Hepatic stellate cell (primary cell): ENCODE measurements around the gene HBZ.
A peak's percentile ranks its signal among the peaks of the same experiment; 100 is the strongest.
"Not testable (repeated sequence)": the region's sequence is repeated elsewhere in the genome, so short reads cannot be mapped to it uniquely, and the experiment has no call there.

ENCODE experiments used
- DNase-seq: peaks from one replicate; pipeline ENCODE4 v3.0.0; 2011; ENCODE audit warnings: low spot score

The HBZ gene

DNA sequence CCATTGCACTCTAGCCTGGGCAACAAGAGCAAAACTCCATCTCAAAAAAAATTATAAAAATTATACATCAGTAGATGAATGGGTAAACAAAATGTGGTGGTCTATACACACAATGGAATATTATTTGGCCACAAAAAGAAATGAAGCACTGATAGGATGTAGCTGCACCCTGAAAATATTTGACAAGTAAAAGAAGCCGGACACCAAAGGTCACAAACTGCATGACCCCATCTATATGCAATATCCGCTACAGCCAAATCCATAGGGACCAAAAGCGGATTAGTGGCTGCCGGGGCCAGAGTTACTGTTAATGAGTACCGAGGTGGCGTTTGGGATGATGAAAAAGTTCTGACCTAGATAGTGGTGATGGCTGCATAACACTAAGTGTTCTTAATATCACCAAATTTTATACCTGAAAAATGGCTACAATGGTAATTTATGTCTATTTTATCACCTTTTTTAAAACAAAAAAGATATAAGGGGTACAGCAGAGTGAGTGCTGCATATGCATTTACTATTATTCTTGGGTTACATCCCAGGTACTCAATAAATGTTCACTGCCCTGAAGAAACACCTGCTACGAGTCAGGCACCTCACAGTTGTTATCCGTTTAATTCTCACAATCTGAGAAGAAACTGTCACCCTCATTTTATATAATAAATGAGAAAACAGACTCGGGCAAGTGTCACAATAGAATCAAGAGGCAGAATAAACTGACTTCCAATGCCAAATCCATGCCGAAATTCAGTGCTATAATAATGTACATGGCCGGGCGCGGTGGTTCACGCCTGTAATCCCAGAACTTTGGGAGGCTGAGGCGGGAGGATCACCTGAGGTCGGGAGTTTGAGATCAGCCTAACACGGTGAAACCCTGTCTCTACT lies 27.0 kb downstream of the HBZ start:
- DNase-seq, result no peak

DNA sequence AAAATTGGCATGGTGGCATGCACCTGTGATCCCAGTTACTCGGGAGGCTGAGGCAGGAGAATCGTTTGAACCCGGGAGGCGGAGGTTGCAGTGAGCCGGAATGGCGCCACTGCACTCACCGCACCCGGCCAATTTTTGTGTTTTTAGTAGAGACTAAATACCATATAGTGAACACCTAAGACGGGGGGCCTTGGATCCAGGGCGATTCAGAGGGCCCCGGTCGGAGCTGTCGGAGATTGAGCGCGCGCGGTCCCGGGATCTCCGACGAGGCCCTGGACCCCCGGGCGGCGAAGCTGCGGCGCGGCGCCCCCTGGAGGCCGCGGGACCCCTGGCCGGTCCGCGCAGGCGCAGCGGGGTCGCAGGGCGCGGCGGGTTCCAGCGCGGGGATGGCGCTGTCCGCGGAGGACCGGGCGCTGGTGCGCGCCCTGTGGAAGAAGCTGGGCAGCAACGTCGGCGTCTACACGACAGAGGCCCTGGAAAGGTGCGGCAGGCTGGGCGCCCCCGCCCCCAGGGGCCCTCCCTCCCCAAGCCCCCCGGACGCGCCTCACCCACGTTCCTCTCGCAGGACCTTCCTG lies 27.7 kb downstream of the HBZ start, which contains the start of gene HBQ1:
TSS of gene HBQ1 (plus strand) at position 359 of the 575 bp plus-strand sequence. CDS start at position 387, 28 bp downstream.
- DNase-seq, result peak; percentile 72

DNA sequence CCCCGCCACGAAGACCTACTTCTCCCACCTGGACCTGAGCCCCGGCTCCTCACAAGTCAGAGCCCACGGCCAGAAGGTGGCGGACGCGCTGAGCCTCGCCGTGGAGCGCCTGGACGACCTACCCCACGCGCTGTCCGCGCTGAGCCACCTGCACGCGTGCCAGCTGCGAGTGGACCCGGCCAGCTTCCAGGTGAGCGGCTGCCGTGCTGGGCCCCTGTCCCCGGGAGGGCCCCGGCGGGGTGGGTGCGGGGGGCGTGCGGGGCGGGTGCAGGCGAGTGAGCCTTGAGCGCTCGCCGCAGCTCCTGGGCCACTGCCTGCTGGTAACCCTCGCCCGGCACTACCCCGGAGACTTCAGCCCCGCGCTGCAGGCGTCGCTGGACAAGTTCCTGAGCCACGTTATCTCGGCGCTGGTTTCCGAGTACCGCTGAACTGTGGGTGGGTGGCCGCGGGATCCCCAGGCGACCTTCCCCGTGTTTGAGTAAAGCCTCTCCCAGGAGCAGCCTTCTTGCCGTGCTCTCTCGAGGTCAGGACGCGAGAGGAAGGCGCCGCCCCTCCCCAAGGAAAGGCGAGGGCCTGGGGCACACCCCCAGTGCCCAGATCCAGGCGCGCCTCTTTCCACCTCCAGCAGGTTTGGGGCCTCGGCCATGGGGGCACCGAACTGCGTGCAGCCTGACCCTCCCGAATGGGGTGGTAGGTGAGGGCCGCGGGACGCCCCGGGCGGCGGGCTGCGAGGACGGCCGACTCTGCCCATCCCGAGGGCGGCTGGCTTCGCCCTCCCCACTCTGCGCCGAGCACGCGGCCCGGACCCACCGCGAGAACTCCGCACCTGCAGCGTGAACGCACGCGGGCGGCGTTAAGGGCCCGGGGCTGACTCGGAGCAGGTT lies 28.5 kb downstream of the HBZ start:
- DNase-seq, result peak; percentile 92

DNA sequence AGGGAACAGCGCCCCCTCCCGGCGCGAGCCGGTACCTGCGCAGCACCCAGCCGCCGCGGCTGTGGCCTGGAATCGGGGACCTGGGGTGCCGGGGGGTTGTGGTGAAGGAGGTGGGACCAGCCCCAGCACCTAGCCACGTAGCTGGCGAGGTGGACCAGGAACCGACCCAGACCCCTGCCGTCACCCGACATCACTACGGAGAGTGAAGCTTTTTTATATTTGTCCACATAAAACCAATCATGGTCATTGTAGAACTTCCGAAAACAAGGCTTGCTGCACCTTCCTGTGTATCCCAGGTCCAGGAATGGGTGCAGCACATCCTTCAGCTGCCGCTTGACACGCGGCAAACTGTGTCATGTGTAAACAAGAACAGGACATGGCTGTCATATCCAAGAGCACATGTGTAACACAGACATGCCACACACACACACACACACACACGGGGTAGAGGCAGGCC lies 29.1 kb downstream of the HBZ start:
- DNase-seq, result no peak

DNA sequence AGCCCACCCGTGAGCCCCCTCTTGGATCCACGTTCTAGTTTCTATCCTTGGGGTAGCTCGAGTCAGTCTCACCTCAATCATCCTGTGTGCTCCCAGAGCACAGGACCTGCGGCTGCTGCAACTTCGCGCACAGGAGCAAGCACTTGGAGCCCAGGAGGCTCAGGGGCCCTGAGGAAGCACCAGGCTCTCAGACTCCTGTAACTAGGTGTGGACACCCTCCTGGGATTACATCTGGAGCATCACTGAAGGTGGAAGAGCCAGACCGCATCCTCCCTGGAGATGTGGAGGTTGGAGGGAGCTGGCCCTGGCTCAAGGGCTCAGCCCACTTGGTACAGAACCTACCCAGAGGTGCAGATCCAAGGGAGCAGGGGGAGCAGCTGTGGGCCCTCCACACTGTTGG lies 30.6 kb downstream of the HBZ start:
- DNase-seq, result no peak

DNA sequence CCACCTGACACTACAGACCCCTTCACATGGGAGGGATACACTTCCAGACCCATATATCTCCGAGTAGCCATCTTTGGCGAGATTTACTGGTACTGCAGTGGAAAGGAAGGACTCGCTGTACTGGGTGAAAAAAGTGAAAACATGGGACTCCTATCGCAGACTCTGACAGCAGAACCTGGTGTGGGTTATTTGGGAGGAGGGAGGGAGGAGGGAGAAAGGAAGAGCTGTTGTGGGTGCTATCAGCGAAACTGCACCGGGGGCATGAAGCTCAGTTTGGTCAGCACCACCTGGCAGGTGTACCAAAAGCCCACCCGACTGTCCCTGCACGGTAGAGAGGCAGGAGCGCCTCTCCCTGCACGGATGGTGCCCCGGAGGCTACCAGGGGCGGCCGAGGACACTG lies 32.8 kb downstream of the HBZ start:
- no peak for DNase-seq

DNA sequence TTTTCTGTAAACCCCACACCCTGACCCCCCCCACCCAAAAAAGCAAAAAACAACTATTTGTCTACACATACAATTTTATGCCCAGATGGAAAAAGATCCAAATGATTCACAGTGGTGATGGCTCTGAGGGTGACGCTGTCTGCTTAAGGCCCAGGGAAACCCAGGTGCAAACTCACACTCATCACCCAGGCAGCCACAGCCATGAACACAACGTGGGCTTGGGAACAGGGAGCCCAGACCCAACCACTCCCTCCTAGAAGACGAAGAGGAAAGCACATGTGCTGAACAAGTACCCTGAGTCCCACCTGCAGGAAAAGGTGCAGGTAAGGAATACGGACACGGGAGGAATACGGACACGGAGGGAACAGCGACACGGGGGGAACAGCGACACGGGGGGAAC lies 33.2 kb downstream of the HBZ start:
- DNase-seq, result no peak

DNA sequence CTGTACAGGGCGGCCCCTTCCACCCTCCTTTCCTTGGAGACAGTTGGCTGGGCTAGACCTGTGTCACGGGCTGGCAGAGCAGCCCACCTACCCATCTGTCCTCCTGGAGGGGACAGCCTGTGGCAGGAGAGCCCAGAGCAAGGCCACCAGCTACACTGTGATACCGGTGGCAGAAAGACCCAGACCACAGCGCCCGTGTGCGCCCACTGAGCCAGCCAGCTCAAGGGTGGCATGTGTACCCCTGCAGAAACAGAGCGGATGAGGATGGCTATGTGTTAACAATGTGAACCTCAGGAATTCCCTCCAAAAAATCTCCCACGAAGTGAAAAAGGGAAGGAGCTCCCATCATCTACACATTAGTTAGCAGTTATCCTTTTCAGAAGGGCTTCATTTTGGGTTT lies 34.9 kb downstream of the HBZ start:
- DNase-seq, result no peak

DNA sequence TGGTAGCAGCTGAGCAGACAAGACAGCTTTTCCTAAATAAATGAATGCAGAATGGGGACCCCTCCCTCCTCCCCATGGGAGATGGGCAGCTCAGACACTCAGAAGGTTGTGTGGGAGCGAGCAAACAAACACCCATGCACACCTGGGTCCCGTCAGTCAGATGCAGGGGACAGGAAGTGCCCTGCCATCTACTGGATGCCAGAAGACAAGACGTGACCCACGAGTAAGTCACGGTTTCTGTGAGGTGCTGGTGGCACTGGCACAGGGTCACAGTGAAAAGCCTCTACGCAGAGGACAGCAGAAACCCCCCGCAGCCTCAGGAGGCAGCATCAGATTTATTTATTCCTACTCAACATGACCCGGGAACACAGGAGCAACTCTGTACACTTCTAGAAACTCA lies 36.2 kb downstream of the HBZ start:
- DNase-seq, result no peak

DNA sequence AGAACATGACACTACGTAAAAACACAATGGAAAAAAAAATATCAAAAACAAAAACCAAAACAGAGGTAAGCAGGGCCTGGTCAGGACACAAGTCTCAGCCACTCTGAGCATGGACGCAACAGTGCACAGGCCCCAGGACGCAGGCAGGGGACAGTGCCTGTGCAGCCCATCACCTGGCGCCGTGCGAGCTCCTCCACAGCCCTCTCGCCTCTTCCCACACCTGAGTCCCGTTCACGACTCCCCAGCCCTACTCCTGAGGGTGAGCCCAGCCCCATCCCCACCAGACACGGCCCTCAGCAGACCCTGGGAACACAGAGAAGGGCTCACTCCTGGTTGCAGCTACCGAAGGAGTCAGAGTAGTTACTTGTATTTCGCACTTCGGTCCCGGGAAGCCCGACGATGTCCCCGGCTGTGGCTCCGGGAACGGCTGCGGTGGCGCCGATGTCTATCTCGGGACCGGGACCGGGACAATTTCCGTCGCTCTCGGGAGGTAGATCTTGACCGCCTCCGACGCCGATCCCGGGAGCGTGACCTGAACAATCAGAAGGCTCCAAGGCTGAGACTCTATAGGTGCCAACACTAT lies 37.3 kb downstream of the HBZ start:
- DNase-seq, result no peak

DNA sequence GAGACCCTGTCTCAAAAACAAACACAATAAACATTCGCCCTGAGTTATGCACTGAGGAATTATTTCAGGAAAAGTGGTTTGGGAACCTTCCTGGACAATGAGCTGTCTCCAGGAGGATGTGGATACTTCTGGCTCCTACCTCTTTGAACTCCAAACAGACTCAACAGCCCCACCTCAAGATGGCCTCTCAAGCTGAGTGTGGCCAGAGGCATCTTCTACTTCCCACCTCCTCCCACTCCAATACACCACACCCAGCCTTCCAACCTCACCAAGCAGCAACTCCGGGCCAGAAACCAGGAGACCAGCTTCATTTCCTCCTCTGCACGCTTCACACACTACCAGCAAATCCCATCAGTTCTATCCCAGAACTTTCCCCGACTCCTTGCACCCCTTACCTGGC lies 39.4 kb downstream of the HBZ start:
- DNase-seq, result no peak

DNA sequence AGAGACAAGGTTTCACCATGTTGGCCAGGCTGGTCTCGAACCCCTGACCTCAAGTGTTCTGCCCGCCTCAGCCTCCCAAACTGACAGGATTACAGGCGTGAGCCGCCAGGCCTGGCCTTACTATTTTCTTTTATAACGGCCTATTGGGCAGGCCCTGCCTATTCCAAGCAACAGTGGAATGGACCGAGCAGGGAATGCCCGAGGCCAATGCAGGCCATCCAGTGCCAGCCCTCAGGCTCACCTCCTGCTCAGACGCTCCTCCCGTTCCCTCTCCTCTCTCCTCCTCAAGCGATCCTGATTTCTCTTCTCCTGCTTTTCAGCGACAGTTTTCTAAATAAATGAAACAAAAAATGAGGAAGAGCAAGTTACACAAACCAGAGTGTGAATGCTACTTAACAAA lies 40.2 kb downstream of the HBZ start:
- DNase-seq, result no peak

DNA sequence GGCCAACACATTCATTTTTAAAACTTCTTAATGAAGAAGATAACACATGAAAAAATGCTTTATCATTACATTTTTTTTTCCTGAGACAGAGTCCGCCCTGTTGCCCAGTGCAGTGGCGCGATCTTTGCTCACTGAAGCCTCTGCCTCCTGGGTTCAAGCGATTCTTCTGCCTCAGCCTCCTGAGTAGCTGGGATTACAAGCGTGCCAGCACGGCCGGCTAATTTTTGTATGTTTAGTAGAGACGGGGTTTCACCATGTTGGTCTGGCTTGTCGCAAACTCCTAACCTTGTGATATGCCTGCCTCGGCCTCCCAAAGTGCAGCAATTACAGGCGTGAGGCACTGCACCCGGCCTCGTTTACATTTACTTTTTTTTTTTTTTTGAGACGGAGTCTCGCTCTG lies 41.0 kb downstream of the HBZ start:
- DNase-seq, result no peak

DNA sequence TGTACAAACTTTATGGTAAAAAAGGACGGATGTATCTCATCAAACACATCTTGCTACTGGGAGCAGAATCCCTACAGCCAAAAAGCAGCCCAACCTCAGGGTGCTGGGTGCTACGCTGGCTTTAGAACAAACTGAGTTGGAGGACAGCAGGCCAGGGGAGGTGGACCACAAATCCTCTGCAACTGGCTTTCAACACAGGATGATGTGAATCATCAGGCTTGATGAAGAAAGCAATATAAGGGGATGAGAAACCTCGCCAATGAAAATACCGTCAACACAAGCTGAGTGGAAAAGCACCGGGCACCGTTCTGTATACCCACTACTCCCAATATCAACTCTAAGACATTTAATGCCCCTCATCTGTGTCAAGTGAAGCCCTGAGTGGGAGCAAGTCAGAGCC lies 42.1 kb downstream of the HBZ start:
- no peak for DNase-seq

DNA sequence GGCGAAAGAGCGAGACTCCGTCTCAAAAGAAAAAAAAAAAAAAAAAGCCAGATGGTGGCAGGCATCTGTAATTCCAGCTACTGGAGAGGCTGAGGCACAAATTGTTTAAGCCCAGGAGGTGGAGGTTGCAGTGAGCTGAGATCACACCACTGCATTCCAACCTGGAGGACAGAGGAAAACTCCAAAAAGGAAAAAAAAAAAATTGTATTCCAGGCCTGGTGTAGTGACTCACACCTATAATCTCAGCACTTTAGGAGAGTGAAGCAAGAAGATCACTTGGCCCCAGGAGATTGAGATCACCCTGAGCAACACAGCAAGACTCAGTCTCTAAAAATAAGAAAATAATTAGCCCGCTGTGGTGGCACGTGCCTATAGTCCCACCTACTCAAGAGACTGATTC lies 47.9 kb downstream of the HBZ start:
- no peak for DNase-seq

DNA sequence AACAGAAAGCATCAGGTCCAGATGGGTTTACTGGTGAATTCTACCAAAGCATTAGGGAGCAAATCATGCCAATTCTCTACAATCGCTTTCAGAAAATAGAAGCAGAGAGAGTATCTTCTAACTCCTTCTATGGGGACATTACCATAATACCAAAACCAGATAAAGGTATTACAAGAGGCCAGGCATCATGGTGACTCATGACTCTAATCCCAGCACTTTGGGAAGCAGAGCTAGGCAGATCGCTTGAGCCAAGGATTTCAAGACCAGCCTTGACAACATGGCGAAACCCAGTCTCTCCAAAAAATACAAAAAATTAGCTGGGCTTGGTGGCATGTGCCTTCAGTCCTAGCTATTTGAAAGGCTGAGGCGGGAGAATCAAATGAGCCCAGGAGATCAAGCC lies 50.8 kb downstream of the HBZ start:
- DNase-seq, result no peak

DNA sequence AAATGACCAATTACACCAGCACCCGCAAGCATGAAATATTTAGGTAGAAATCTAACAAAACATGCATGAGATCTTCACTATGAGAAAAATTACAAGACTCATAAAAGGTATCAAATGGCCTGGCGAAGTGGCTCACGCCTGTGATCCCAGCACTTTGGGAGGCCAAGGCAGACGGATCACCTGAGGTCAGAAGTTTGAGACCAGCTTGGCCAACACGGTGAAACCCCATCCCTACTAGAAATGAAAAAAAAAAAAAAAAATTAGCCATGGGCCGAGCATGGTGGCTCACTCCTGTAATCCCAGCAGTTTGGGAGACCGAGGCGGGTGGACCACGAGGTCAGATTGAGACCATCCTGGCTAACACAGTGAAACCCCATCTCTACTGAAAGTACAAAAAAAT lies 51.6 kb downstream of the HBZ start:
- DNase-seq, result not testable (repeated sequence)
